K562 (cell line): ENCODE data around the gene HLCS. TPM values are rescaled to one million over a fixed set of nuclear protein-coding genes. Genes with fewer than 3 reads are reported as not detected.

ENCODE experiments used
- ARHGAP35 ChIP-seq: fragments of 450-650 bp; IDR thresholded peaks from 2 replicates; pipeline ENCODE4 v1.6.1; 2018; ENCODE audit not compliant: partially characterized antibody
- C11orf30 ChIP-seq: fragments of 450-650 bp; IDR thresholded peaks from 2 replicates; pipeline ENCODE4 v1.6.1; 2016; ENCODE audit warnings: low read depth, mild to moderate bottlenecking
- CHD4 ChIP-seq: fragments of 200-600 bp; sonication (generic); IDR thresholded peaks from 3 replicates; pipeline ENCODE4 v1.6.1; 2012; ENCODE audit warnings: low read depth, mild to moderate bottlenecking, mixed read lengths, low read length, inconsistent platforms; ENCODE audit not compliant: insufficient read depth, insufficient replicate concordance, poor library complexity, severe bottlenecking
- FOXK1 ChIP-seq: sonication (generic); formaldehyde crosslinking; IDR thresholded peaks from 2 replicates; pipeline ENCODE4 v1.8.0; 2022; ENCODE audit warnings: missing genetic modification reagents, mild to moderate bottlenecking, borderline replicate concordance
- GATAD2A ChIP-seq: fragments of 450-650 bp; IDR thresholded peaks from 2 replicates; pipeline ENCODE4 v1.6.1; 2017
- KLF10 ChIP-seq: fragments of 250-450 bp; sonication (Bioruptor Pico); IDR thresholded peaks from 2 replicates; pipeline ENCODE4 v1.6.1; 2021; ENCODE audit warnings: matching md5 sums
- L3MBTL2 ChIP-seq: fragments of 450-650 bp; IDR thresholded peaks from 2 replicates; pipeline ENCODE4 v1.6.1; 2016; ENCODE audit warnings: mild to moderate bottlenecking, moderate library complexity
- NELFE ChIP-seq: IDR thresholded peaks from 2 replicates; pipeline ENCODE4 v1.6.1; 2011; ENCODE audit warnings: mild to moderate bottlenecking; ENCODE audit not compliant: insufficient read depth, insufficient read length
- PHF8 ChIP-seq: fragments of 200-600 bp; sonication (generic); IDR thresholded peaks from 2 replicates; pipeline ENCODE4 v1.6.1; 2012; ENCODE audit warnings: mixed run types, mild to moderate bottlenecking, inconsistent platforms, low read length, moderate library complexity, borderline replicate concordance
- POLR2AphosphoS5 ChIP-seq: IDR thresholded peaks from 2 replicates; pipeline ENCODE4 v1.6.1; 2011; ENCODE audit warnings: mild to moderate bottlenecking, low read depth, low read length, moderate library complexity; ENCODE audit not compliant: control insufficient read depth, insufficient read depth
- SMAD1 ChIP-seq: fragments of 150-350 bp; IDR thresholded peaks from 2 replicates; pipeline ENCODE4 v1.6.1; 2014; ENCODE audit warnings: low read length, low read depth; ENCODE audit not compliant: partially characterized antibody
- SUPT5H ChIP-seq: fragments of 450-650 bp; IDR thresholded peaks from 2 replicates; pipeline ENCODE4 v1.6.1; 2016
- ZNF174 ChIP-seq: fragments of 250-450 bp; sonication (Bioruptor Pico); IDR thresholded peaks from 2 replicates; pipeline ENCODE4 v1.4.0; 2020; ENCODE audit warnings: mild to moderate bottlenecking
- ZNF3 ChIP-seq: fragments of 250-450 bp; sonication (Bioruptor Pico); IDR thresholded peaks from 2 replicates; pipeline ENCODE4 v1.5.0; 2021; ENCODE audit warnings: mild to moderate bottlenecking, moderate library complexity
- ZNF324 ChIP-seq: fragments of 250-450 bp; sonication (Bioruptor Pico); IDR thresholded peaks from 2 replicates; pipeline ENCODE4 v1.4.0; 2020; ENCODE audit warnings: mild to moderate bottlenecking
- polyA plus RNA-seq, 8 experiments: library from polyadenylated mRNA; depleted of rRNA in 4 of 8; stranded (reverse) in 5 of 8; unstranded in 3 of 8; fragments of >200 nt; fragmentation: Nextera tagmentation in 2 of 8; fragmentation: Illumina TruSeq in 1 of 8; extraction: Ambion mirVana in 2 of 8; extraction: Trizol in 1 of 8; gene quantifications; 2 replicates each; pipeline versions ENCODE4 v1.2.1 to v1.2.3, GENCODE V29; 2011 to 2014; ENCODE audit warnings: inconsistent platforms in 1 of 8, missing spikeins in 1 of 8
- total RNA-seq, 7 experiments: library from RNA; depleted of rRNA in 6 of 7; stranded (reverse); fragments of >200 nt in 6 of 7; fragmentation: Illumina TruSeq in 2 of 7; extraction: Trizol in 2 of 7; gene quantifications; 2 replicates each; pipeline versions ENCODE4 v1.2.1 to v1.2.3, GENCODE V29; 2011 to 2021; ENCODE audit warnings: low replicate concordance in 1 of 7
- TF ChIP-seq, protein P1 (sequence below): fragments of 250-450 bp; sonication (Bioruptor Pico); IDR thresholded peaks from 2 replicates; pipeline ENCODE4 v1.8.0; 2021; ENCODE audit warnings: moderate library complexity, mild to moderate bottlenecking, inconsistent platforms
- TF ChIP-seq, protein P2 (sequence below): fragments of 200-400 bp; formaldehyde crosslinking; IDR thresholded peaks from 2 replicates; pipeline ENCODE4 v1.6.1; 2017; ENCODE audit warnings: mild to moderate bottlenecking, low read depth, low read length, moderate library complexity
- TF ChIP-seq, protein P3 (sequence below): fragments of 250-450 bp; sonication (Bioruptor Pico); IDR thresholded peaks from 2 replicates; pipeline ENCODE4 v1.5.0; 2020; ENCODE audit warnings: mild to moderate bottlenecking, borderline replicate concordance
- TF ChIP-seq, protein P4 (sequence below), 2 experiments: fragments of 450-650 bp; conservative IDR thresholded peaks; 2 replicates each; pipeline ENCODE4 v1.6.1; 2017; ENCODE audit warnings: mild to moderate bottlenecking in 2 of 2, moderate library complexity in 2 of 2
- TF ChIP-seq, protein P5 (sequence below): fragments of 450-650 bp; IDR thresholded peaks from 2 replicates; pipeline ENCODE4 v1.6.1; 2018; ENCODE audit warnings: mild to moderate bottlenecking, low read depth; ENCODE audit not compliant: partially characterized antibody

HLCS gene
- total and polyA plus RNA-seq, 9 of the 15 experiments (the other 6 are each of a cell fraction or from before 2014, with no cell fraction given) = 3.0 to 21.5 (median 17.1) TPM

DNA sequence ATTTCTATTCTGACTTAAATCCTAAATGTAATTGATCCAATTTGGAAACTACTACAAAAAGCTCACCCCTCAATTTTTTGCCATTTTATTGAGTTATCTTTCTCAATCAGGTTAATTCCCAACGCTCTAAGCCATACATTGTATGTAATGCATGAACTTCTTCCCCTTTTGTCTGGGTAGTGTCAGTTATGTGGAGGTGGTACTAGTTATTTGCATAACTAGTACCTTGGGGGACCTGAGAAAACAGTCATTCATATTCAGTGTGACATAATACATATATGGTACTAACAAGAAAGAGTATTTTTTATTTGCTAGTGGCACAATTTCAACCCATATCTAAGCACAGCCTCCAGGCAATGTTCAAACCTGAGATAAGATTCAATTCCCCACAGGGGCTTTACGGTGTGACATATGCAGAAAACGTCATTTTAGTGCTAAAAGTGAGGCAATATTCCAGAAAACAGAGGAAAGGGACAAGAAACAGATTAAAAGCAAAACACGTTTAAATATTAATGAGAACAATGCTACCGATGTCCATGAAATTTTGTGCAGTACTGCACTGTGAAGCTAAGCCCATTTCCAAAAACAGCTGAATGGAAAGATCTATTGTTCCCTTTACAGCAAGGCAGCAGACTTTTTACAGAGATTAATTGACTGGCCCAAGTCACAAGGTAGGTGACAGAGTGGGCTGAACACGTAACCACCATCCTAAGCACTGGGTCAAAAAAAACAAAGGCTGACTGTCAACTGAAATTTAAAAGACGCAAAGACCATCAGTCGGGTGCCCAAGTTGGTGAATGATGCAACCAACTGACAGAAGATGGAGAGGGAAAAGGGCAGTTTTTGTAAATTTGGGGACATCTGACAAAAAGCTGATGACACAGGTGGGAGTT is 1.4 kb downstream of the HLCS start (continued):
- TF ChIP-seq FOXK1 (no peak), C11orf30 (no peak), PHF8 (no peak), POLR2AphosphoS5 (no peak), CHD4 (no peak), KLF10 (CRISPR knock-in tag) (no peak), ARHGAP35 (no peak), ZNF174 (no peak), NELFE (no peak), SMAD1 (no peak), L3MBTL2 (no peak), ZNF3 (CRISPR knock-in tag) (no peak), ZNF324 (CRISPR knock-in tag) (0 out of 2 replicates have a peak, but pooled peaks have one; percentile 38), SUPT5H (no peak), GATAD2A (peak; percentile 55; the same call in 1 of the 2 replicates)
- TF ChIP-seq, protein P1, sequence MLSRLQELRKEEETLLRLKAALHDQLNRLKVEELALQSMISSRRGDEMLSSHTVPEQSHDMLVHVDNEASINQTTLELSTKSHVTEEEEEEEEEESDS (CRISPR knock-in tag) = no peak
- TF ChIP-seq, protein P2, sequence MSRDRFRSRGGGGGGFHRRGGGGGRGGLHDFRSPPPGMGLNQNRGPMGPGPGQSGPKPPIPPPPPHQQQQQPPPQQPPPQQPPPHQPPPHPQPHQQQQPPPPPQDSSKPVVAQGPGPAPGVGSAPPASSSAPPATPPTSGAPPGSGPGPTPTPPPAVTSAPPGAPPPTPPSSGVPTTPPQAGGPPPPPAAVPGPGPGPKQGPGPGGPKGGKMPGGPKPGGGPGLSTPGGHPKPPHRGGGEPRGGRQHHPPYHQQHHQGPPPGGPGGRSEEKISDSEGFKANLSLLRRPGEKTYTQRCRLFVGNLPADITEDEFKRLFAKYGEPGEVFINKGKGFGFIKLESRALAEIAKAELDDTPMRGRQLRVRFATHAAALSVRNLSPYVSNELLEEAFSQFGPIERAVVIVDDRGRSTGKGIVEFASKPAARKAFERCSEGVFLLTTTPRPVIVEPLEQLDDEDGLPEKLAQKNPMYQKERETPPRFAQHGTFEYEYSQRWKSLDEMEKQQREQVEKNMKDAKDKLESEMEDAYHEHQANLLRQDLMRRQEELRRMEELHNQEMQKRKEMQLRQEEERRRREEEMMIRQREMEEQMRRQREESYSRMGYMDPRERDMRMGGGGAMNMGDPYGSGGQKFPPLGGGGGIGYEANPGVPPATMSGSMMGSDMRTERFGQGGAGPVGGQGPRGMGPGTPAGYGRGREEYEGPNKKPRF = no peak
- TF ChIP-seq, protein P3, sequence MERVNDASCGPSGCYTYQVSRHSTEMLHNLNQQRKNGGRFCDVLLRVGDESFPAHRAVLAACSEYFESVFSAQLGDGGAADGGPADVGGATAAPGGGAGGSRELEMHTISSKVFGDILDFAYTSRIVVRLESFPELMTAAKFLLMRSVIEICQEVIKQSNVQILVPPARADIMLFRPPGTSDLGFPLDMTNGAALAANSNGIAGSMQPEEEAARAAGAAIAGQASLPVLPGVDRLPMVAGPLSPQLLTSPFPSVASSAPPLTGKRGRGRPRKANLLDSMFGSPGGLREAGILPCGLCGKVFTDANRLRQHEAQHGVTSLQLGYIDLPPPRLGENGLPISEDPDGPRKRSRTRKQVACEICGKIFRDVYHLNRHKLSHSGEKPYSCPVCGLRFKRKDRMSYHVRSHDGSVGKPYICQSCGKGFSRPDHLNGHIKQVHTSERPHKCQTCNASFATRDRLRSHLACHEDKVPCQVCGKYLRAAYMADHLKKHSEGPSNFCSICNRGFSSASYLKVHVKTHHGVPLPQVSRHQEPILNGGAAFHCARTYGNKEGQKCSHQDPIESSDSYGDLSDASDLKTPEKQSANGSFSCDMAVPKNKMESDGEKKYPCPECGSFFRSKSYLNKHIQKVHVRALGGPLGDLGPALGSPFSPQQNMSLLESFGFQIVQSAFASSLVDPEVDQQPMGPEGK (CRISPR knock-in tag) = no peak
- TF ChIP-seq, protein P4, sequence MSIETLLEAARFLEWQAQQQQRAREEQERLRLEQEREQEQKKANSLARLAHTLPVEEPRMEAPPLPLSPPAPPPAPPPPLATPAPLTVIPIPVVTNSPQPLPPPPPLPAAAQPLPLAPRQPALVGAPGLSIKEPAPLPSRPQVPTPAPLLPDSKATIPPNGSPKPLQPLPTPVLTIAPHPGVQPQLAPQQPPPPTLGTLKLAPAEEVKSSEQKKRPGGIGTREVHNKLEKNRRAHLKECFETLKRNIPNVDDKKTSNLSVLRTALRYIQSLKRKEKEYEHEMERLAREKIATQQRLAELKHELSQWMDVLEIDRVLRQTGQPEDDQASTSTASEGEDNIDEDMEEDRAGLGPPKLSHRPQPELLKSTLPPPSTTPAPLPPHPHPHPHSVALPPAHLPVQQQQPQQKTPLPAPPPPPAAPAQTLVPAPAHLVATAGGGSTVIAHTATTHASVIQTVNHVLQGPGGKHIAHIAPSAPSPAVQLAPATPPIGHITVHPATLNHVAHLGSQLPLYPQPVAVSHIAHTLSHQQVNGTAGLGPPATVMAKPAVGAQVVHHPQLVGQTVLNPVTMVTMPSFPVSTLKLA (conservative IDR thresholded peaks at IDR 0.05) = peak in 1 of 2 experiments; percentile 17; a peak in 2 of 4 replicates
- TF ChIP-seq, protein P5, sequence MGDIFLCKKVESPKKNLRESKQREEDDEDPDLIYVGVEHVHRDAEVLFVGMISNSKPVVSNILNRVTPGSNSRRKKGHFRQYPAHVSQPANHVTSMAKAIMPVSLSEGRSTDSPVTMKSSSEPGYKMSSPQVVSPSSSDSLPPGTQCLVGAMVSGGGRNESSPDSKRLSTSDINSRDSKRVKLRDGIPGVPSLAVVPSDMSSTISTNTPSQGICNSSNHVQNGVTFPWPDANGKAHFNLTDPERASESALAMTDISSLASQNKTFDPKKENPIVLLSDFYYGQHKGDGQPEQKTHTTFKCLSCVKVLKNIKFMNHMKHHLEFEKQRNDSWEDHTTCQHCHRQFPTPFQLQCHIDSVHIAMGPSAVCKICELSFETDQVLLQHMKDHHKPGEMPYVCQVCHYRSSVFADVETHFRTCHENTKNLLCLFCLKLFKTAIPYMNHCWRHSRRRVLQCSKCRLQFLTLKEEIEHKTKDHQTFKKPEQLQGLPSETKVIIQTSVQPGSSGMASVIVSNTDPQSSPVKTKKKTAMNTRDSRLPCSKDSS = no peak
